GM23248 (cell line): ENCODE data around the gene NOL9. TPM values are rescaled to one million over a fixed set of nuclear protein-coding genes. Genes with fewer than 3 reads are reported as not detected.
A peak's percentile ranks its signal among the peaks of the same experiment; 100 is the strongest.

Source experiments
- DNase-seq: peaks from one replicate; pipeline ENCODE4 v3.0.0-alpha.2; 2015
- H2AFZ ChIP-seq: fragments of 200-600 bp; sonication (generic); 2 replicates; pipeline ENCODE4 v1.6.1; 2016; ENCODE audit warnings: antibody characterized with exemption
- H3F3A ChIP-seq: fragments of 200-600 bp; sonication (generic); 2 replicates; pipeline ENCODE4 v1.6.1; 2016; ENCODE audit warnings: mild to moderate bottlenecking, antibody characterized with exemption, mixed run types; ENCODE audit not compliant: insufficient read depth
- H3K27ac ChIP-seq: fragments of 200-600 bp; sonication (generic); 2 replicates; pipeline ENCODE4 v1.5.1; 2016; ENCODE audit warnings: mild to moderate bottlenecking
- H3K27me3 ChIP-seq: fragments of 200-600 bp; sonication (generic); replicated peaks from 2 replicates; pipeline ENCODE4 v1.6.1; 2016; ENCODE audit warnings: mild to moderate bottlenecking; ENCODE audit not compliant: insufficient read depth
- H3K36me3 ChIP-seq: fragments of 200-600 bp; sonication (generic); 2 replicates; pipeline ENCODE4 v1.6.1; 2016; ENCODE audit warnings: low read depth, mild to moderate bottlenecking
- H3K4me1 ChIP-seq: fragments of 200-600 bp; sonication (generic); 2 replicates; pipeline ENCODE4 v1.6.1; 2016; ENCODE audit warnings: mild to moderate bottlenecking; ENCODE audit not compliant: insufficient read depth
- H3K4me2 ChIP-seq: fragments of 200-600 bp; sonication (generic); one replicate; pipeline ENCODE4 v1.6.1; 2016; ENCODE audit warnings: mild to moderate bottlenecking; ENCODE audit not compliant: unreplicated experiment
- H3K4me3 ChIP-seq: fragments of 200-600 bp; sonication (generic); 2 replicates; pipeline ENCODE4 v1.5.1; 2016; ENCODE audit warnings: mild to moderate bottlenecking
- H3K79me2 ChIP-seq: fragments of 200-600 bp; sonication (generic); 2 replicates; pipeline ENCODE4 v1.6.1; 2016; ENCODE audit warnings: mild to moderate bottlenecking; ENCODE audit not compliant: insufficient read depth
- H3K9ac ChIP-seq: fragments of 200-600 bp; sonication (generic); 2 replicates; pipeline ENCODE4 v1.6.1; 2016; ENCODE audit warnings: mild to moderate bottlenecking
- H3K9me2 ChIP-seq: fragments of 200-600 bp; sonication (generic); 2 replicates; pipeline ENCODE4 v1.6.1; 2016; ENCODE audit warnings: mixed run types, mild to moderate bottlenecking, moderate library complexity; ENCODE audit not compliant: insufficient read depth
- H3K9me3 ChIP-seq: fragments of 200-600 bp; sonication (generic); one replicate; pipeline ENCODE4 v1.6.1; 2017; ENCODE audit warnings: low read depth
- H4K20me1 ChIP-seq: fragments of 200-600 bp; sonication (generic); 2 replicates; pipeline ENCODE4 v1.6.0; 2016; ENCODE audit not compliant: insufficient read depth
- EZH2 ChIP-seq: fragments of 200-600 bp; sonication (generic); IDR thresholded peaks from 2 replicates; pipeline ENCODE4 v1.6.1; 2018; ENCODE audit warnings: antibody characterized with exemption, mild to moderate bottlenecking; ENCODE audit not compliant: insufficient read depth, poor library complexity, severe bottlenecking
- EZH2phosphoT487 ChIP-seq: fragments of 200-600 bp; sonication (generic); IDR thresholded peaks from 2 replicates; pipeline ENCODE4 v1.6.1; 2018; ENCODE audit warnings: antibody characterized with exemption, moderate library complexity, mild to moderate bottlenecking, low read depth; ENCODE audit not compliant: insufficient read depth
- WGBS, 2 experiments: methylation state at CpG; one replicate each; pipeline ENCODE4 v1.1.6; 2015 to 2017; ENCODE audit warnings: low lambda C conversion rate in 2 of 2, low coverage in 1 of 2; ENCODE audit errors: missing lambda C conversion rate in 2 of 2; 5-methylcytosine and 5-hydroxymethylcytosine counted together
- in situ Hi-C: fragments of 300-500 bp; cut with MboI; formaldehyde crosslinking; loops from 2 replicates; pipeline ENCODE4 v1.15.0; 2020
- polyA plus RNA-seq: library from polyadenylated mRNA; unstranded; fragments of >200 nt; fragmentation: Nextera tagmentation; extraction: Ambion mirVana; gene quantifications from 2 replicates; pipeline ENCODE4 v1.2.1, GENCODE V29; 2016
- total RNA-seq: library from RNA; depleted of rRNA; stranded (reverse); fragments of >200 nt; shearing (Covaris generic); gene quantifications from 2 replicates; pipeline ENCODE4 v1.2.3, GENCODE V29; 2014

Gene NOL9
- total and polyA plus RNA-seq, 2 experiments from 2014 or later, result 13.0 to 27.8 TPM

DNA sequence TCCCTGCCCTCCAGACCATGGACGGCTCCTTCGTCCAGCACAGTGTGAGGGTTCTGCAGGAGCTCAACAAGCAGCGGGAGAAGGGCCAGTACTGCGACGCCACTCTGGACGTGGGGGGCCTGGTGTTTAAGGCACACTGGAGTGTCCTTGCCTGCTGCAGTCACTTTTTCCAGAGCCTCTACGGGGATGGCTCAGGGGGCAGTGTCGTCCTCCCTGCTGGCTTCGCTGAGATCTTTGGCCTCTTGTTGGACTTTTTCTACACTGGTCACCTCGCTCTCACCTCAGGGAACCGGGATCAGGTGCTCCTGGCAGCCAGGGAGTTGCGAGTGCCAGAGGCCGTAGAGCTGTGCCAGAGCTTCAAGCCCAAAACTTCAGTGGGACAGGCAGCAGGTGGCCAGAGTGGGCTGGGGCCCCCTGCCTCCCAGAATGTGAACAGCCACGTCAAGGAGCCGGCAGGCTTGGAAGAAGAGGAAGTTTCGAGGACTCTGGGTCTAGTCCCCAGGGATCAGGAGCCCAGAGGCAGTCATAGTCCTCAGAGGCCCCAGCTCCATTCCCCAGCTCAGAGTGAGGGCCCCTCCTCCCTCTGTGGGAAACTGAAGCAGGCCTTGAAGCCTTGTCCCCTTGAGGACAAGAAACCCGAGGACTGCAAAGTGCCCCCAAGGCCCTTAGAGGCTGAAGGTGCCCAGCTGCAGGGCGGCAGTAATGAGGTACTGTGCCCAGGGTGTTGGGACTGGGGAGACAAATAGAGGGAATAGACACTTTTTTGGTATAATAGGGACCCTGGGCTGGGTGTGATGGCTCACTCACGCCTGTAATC is 26.5 kb upstream of the NOL9 start:
- in situ Hi-C loops, result no loop called here
- no peak for TF ChIP-seq EZH2
- no peak for TF ChIP-seq EZH2phosphoT487
- H3K4me3 ChIP-seq, result peak overlapping the region; percentile 81
- peak overlapping the region; percentile 85 for H2AFZ ChIP-seq
- H3K36me3 ChIP-seq, result no peaks in the 10 kb centered on the region
- H3K27me3 ChIP-seq, result no peaks in the 10 kb centered on the region
- no peaks in the 10 kb centered on the region for H4K20me1 ChIP-seq
- peak; percentile 62 for DNase-seq
- H3K79me2 ChIP-seq, result peaks cover 46% of the 10 kb centered on the region
- peak overlapping the region; percentile 92 for H3K9ac ChIP-seq
- peak overlapping the region; percentile 85 for H3K4me2 ChIP-seq
- no peaks in the 10 kb centered on the region for H3K9me3 ChIP-seq
- H3F3A ChIP-seq, result no peaks in the 10 kb centered on the region
- no peaks in the 10 kb centered on the region for H3K9me2 ChIP-seq
- peak overlapping the region; percentile 52 for H3K27ac ChIP-seq
- H3K4me1 ChIP-seq, result peaks cover 9% of the 10 kb centered on the region; the same call in 1 of the 2 replicates
- 30 to 31% methylated on average over 19 of the region's 19 CpGs for WGBS, 2 experiments

DNA sequence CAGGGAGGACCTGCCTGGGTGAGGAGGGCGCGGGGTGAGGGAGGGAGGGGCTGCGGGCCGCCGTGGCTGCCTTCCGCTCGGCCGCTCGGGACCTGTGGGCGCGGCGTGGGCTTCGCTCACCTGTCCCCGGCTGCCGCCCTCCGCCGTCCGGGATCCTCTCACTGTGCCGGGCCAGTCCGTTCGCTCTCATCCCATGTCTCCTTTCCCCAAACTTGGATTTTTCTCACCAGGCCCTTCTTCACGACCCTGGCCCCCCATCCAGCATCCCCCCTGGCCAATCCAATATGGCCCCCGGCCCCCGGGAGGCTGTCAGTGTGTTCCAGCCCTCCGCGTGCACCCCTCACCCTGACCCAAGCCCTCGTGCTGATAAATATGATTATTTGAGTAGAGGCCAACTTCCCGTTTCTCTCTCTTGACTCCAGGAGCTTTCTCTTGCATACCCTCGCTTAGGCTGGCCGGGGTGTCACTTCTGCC is 25.8 kb upstream of the NOL9 start:
- 0 to 1% methylated on average over 7 to 18 of the region's 30 CpGs for whole genome bisulfite sequencing, 2 experiments
- Histone ChIP-seq H3K36me3 (no peaks in the 10 kb centered on the region), H3K9me3 (no peaks in the 10 kb centered on the region), H3K4me3 (peak overlapping the region; percentile 81), H3K9me2 (no peaks in the 10 kb centered on the region), H2AFZ (peak overlapping the region; percentile 85), H4K20me1 (no peaks in the 10 kb centered on the region), H3K4me2 (peak overlapping the region; percentile 85), H3K79me2 (peaks cover 46% of the 10 kb centered on the region), H3K27ac (peak overlapping the region; percentile 52), H3K9ac (peak overlapping the region; percentile 92), H3F3A (no peaks in the 10 kb centered on the region), H3K27me3 (no peaks in the 10 kb centered on the region), H3K4me1 (peaks cover 9% of the 10 kb centered on the region; the same call in 1 of the 2 replicates)
- DNase-seq, result no peak
- in situ Hi-C loops, result no loop called here
- TF ChIP-seq EZH2phosphoT487 (no peak), EZH2 (no peak)

DNA sequence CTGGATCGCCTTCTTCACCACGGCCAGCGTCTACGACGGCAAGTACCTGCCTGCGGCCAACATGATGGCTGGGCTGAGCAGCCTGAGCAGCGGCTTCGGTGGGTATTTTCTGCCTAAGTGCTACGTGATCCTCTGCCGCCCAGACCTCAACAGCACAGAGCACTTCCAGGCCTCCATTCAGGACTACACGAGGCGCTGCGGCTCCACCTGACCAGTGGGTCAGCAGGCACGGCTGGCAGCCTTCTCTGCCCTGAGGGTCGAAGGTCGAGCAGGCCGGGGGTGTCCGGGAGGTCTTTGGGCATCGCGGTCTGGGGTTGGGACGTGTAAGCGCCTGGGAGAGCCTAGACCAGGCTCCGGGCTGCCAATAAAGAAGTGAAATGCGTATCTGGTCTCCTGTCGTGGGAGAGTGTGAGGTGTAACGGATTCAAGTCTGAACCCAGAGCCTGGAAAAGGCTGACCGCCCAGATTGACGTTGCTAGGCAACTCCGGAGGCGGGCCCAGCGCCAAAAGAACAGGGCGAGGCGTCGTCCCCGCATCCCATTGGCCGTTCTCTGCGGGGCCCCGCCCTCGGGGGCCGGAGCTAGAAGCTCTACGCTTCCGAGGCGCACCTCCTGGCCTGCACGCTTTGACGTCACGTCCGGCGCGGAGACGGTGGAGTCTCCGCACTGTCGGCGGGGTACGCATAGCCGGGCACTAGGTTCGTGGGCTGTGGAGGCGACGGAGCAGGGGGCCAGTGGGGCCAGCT is 25.2 kb upstream of the NOL9 start, which contains the start of gene ZBTB48:
ZBTB48 (plus strand) TSS at position 621 of the 745 bp plus-strand sequence. CDS start 616 bp downstream, outside the sequence.
- Histone ChIP-seq H3K36me3 (no peaks in the 10 kb centered on the region), H3K27ac (peak within 1 kb of the TSS; percentile 88), H2AFZ (peak within 1 kb of the TSS; percentile 92), H3K79me2 (peaks cover 44% of the 10 kb centered on the region), H3K4me1 (peaks cover 9% of the 10 kb centered on the region; the same call in 1 of the 2 replicates), H4K20me1 (no peaks in the 10 kb centered on the region), H3K27me3 (no peaks in the 10 kb centered on the region), H3K9me3 (no peaks in the 10 kb centered on the region), H3K4me3 (peak within 1 kb of the TSS; percentile 81), H3F3A (no peaks in the 10 kb centered on the region), H3K9me2 (no peaks in the 10 kb centered on the region), H3K9ac (peak within 1 kb of the TSS; percentile 92), H3K4me2 (peak within 1 kb of the TSS; percentile 94)
- whole genome bisulfite sequencing, 2 experiments, result 15 to 18% methylated on average over 52 to 57 of the region's 58 CpGs
- peak; percentile 100 for DNase-seq
- TF ChIP-seq EZH2, result no peak
- no peak for TF ChIP-seq EZH2phosphoT487
- in situ Hi-C loops, result no loop called here

DNA sequence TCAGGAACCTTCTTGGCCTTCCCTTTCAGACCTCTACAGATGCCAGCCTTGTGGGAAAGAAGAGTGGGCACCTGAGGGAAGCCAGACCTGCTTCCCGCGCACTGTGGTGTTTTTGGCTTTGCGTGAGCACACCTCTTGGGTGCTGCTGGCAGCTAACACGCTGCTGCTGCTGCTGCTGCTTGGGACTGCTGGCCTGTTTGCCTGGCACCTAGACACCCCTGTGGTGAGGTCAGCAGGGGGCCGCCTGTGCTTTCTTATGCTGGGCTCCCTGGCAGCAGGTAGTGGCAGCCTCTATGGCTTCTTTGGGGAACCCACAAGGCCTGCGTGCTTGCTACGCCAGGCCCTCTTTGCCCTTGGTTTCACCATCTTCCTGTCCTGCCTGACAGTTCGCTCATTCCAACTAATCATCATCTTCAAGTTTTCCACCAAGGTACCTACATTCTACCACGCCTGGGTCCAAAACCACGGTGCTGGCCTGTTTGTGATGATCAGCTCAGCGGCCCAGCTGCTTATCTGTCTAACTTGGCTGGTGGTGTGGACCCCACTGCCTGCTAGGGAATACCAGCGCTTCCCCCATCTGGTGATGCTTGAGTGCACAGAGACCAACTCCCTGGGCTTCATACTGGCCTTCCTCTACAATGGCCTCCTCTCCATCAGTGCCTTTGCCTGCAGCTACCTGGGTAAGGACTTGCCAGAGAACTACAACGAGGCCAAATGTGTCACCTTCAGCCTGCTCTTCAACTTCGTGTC is 24.5 kb upstream of the NOL9 start:
- no peak for DNase-seq
- Histone ChIP-seq H3K9me2 (no peaks in the 10 kb centered on the region), H3K36me3 (no peaks in the 10 kb centered on the region), H3K4me1 (peaks cover 9% of the 10 kb centered on the region; the same call in 1 of the 2 replicates), H4K20me1 (no peaks in the 10 kb centered on the region), H2AFZ (peak overlapping the region; percentile 92), H3K4me3 (peak overlapping the region; percentile 81; the same call in 1 of the 2 replicates), H3K79me2 (peaks cover 37% of the 10 kb centered on the region), H3K27ac (peak overlapping the region; percentile 88), H3F3A (no peaks in the 10 kb centered on the region), H3K9me3 (no peaks in the 10 kb centered on the region), H3K27me3 (no peaks in the 10 kb centered on the region), H3K4me2 (peak overlapping the region; percentile 94), H3K9ac (peak overlapping the region; percentile 92)
- in situ Hi-C loops, result no loop called here
- TF ChIP-seq EZH2, result no peak
- TF ChIP-seq EZH2phosphoT487, result no peak
- 90 to 94% methylated on average over 14 of the region's 14 CpGs for WGBS, 2 experiments
